ENCODE data around the gene PRKG1.

The PRKG1 gene

GRCh38 chr10:51629934-51630639, 555.8 kb downstream of the PRKG1 start:
- DNase-seq, result no peak

DNA sequence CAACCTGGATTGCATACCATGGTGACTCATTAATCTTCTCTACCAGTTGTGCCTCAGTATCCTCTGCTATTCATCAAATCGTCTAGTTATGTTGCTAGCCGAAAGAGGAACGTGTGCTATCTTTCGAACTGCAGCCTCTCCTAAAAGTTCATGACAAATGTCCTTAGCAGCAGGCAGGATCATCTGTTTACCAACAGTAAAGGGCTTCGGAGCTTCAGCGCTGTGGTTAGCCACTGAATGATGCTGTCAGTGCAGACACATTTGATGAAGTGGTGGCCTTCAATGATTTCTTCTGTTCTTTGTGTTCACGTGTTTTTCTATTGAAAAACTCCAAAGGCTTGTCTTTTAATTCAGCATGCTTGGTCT, 556.3 kb downstream of the PRKG1 start:
- DNase-seq, result no peak

DNA sequence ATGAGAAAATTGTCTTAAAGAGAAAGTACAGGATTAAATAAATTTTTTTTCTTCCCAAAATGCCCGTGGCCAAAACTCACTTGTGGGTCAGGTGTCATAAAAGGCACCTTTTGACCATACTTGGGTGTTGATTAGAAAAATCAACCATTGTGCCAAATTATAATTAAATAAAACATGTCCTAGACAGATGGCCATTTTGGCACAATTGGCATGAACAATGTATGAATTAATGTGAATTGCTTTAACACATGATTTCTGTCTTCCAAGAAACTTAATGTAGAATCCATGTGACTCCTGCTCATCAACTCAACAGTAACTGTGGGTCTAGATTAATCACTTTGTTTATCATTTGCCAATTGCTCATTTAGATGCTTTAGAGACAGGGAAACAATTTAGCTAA, 561.1 kb downstream of the PRKG1 start:
- DNase-seq, result no peak

- no peak for DNase-seq
These were observed 563.9 kb downstream of the PRKG1 start for GRCh38 chr10:51638211-51638610.

DNA sequence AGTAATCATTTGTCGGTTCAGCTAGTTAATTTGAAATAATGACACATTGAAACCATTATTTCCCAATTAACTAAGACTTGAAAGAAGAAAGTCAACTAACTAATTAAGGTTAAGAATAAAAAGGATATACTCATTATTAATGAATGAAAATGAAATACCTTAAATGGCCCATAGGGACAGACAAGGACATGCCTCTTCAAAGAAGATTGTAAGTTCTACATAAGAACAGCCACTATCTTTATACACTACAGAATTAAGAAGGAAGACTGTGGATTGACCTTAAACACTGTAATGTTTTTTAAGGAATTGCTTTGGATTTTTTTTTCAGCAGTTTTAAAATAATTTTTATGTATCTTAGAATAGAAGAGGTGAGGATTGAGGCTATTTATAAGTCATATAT, 564.5 kb downstream of the PRKG1 start:
- no peak for DNase-seq

DNA sequence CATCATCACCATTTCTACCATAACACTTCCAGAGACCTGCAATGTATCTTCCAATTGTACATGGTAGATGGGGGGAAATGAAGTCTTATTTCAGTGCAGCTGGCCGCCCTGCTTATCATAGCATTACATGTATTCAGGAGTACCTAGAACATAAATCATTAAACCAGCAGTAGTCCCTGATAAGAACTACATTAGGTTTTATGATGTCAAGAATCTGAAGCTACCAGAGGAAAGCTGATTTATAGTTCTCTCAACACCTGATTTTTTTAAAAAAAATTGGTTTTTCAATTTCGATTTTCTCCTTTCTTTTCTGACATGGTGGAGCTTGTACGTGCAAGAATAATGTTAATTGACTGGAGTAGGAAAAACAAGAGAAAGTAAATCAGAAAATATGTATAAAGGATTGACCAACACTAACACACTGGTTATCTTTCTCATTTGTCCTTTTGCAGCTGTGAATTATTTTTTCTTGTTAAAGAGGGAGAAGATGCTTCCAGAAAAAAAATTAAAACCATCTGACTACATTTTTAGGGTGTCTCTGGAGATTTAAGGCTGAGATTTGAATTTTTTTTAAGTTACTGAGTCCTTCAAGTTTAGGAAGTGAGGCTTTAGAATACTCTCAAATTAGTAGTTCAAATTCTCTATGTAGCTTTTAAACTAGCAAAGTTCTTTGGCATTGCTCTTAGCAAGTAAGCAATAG, 566.0 kb downstream of the PRKG1 start:
- no peak for DNase-seq

DNA sequence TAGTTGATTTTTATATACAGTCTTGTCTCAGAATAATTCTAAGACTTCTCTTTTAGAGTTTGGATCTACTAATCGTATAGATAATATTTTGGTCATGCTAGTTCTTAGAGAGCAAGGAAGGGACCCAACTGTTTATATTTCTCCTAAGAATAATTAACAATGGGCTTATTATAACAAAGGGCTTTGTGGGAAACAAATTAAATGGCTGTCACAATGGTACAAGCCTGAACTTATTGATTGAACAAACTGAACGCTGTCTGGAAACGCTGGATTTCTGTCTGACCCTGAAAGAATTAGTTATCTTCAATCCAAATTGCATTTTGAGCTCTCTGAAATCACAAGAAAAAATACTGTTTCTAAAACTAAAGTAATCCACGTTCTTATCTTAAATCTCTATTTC, 568.3 kb downstream of the PRKG1 start:
- no peak for DNase-seq

GRCh38 chr10:51643734-51644133, 569.4 kb downstream of the PRKG1 start:
- DNase-seq, result no peak

- no peak for DNase-seq
These were observed 574.8 kb downstream of the PRKG1 start for GRCh38 chr10:51649064-51649463.

- DNase-seq, result no peak
These were observed 576.8 kb downstream of the PRKG1 start for GRCh38 chr10:51651063-51651462.

DNA sequence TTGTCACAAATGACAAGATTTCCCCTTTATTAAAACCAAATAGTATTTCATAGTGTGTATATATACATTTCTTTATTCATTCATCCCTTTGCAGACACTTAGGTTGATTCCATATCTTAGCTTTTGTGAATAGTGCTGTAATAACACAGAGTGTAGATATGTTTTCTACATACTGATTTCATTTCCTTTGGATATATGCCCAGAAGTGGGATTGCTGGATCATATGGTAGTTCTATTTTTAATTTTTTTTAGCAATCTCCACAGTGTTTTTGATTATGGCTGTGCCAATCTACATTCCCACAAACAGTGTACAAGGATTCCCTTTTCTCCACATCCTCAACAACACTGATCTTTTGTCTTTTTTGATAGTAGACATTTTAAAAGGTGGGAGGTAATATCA, 578.7 kb downstream of the PRKG1 start:
- DNase-seq, result no peak

DNA sequence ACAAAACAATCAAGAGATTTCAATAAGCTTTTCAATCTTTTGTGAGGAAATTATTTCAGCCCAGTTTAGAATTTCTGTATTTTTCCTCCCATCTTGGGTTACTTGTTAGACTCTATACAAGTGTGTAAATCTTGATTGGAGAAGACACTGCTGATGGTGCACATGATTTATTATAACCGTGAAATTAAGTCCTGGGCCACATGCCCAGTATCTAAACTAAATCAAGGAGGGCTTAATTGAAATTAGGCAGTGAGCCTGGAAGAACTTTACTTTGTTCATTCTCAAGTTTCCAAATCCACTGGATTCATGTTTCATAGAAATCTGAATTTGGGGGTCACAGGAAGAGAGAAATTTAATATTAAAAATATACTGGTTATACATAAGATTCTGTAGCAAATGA, 580.6 kb downstream of the PRKG1 start:
- DNase-seq, result no peak

DNA sequence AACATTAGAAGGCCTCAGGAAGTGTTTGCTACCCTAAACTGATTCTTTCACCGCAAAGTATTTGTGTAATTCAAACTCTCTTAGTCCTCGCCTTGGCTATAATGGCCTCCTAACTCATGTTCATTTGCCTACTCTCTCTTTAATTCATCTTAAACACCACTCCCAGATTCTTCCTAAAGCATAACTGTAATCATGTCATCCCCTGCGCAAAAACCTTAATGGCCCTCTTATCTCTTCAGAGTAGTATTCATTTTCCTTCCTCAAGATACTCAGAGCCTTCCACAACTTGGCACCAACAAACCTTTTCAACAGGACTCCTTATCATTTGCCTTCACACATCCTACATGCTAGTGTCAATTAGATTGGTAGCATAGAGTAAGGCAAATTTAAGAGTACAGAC, 582.2 kb downstream of the PRKG1 start:
- no peak for DNase-seq

GRCh38 chr10:51658000-51658399, 583.7 kb downstream of the PRKG1 start:
- DNase-seq, result no peak

DNA sequence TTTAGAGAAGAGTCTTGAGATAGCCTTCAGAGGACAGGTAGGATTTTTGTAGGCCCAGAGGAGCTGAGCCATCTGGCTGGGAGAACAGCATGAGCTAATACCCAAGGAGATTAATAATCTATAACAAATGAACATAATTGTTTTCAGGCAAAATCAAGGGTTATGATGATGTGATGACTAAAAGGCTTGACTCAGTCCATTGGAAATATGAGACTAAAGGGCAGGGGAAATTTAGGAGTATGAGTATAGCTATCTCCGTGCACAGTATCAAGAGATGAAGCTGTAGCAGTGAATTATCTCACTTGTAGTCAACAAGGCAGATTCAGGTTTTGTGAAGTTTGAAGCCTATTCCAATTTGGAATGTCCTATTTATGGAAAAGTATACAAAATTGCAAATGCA, 585.1 kb downstream of the PRKG1 start:
- no peak for DNase-seq

DNA sequence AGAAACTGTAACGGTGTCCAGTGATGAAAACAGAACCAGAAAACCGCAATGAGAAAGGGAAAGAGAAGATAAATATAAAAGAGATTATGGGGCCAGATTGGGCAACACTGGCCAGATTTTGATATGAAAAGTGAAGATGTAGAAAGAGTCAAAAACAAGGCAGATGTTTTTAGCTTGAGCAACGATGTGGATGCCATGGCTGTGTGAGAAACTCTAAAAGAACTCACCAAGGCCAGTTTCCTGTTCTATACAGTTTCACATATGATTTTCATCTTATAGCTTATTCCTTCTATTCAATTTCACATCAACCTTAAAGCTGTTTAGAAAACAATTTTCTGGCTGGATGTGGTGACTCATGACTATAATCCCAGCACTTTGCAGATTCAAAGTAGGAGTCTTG, 588.8 kb downstream of the PRKG1 start:
- DNase-seq, result no peak

DNA sequence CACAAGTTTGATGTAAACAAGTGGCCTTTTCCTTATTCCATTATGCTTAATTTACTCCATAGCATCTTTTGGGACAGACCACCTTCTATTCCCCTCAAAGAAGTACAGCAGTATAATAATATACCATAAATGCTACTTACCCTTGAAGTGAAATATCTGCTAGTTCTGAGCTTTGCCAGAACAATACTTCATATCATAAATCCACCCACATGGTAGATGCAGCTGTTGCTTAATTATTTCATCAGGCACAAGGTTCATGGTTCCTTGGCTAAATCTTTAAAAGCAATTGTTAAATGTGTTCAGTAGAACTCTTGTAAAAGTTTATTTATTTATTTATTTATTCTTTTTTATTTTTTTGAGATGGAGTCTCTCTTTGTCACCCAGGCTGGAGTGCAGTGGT, 592.2 kb downstream of the PRKG1 start:
- no peak for DNase-seq

DNA sequence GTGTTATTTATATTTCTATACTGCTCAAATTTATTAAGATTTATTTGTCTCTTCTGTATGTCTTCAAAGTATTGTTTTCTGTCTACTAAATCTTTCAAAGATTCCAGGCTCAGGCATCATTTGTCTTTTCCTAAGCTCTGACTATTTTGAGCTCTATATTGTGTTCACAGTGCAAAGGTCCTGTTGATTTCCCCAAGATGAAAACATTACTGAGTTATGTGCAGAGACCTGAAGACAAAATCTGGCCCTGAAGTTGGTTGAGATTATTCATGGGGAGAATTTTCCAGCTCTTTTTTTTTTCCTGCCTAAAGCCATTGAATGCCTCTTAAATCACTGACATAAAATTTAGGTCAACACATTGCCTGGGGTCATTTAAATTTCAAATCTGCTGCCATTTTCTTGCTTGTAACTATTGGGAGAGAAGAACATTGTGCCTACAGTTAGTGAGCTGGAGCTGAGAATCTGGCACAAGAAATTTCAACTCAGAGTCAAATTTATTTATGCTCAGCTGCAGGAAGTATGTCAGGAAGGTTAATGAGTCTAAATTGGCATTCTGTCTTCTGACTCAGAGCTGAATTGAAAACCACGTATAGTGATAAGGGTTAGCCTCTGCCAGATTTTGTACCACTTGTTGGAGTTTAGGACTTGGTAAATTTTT, 593.5 kb downstream of the PRKG1 start:
- DNase-seq, result no peak

- no peak for DNase-seq
These were observed 594.0 kb downstream of the PRKG1 start for GRCh38 chr10:51668336-51668689.

GRCh38 chr10:51669041-51669440, 594.8 kb downstream of the PRKG1 start:
- no peak for DNase-seq

DNA sequence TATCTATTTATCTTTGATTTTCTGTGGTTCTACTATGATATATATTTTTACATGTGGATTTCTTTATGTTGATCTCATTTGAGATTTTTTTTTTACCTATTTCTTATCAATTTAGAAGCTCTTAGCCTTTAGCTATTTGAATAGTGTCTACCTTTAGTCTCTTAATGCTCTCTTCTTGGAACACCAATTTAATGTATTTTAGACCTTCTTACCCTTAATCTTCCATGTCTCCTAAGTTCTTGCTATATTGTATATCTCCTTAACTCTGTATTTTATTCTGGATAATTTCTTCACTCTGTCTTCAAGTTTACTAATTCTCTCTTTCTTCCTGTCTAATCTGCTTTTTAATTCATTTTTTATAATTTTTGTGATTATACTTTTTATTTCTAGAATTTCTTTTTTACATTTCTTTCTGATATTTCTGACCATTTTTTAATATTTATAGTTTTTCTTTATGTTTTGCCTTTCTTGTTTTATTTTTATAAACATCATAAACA, 597.8 kb downstream of the PRKG1 start:
- DNase-seq, result no peak

- no peak for DNase-seq
These were observed 600.8 kb downstream of the PRKG1 start for GRCh38 chr10:51675088-51675487.

DNA sequence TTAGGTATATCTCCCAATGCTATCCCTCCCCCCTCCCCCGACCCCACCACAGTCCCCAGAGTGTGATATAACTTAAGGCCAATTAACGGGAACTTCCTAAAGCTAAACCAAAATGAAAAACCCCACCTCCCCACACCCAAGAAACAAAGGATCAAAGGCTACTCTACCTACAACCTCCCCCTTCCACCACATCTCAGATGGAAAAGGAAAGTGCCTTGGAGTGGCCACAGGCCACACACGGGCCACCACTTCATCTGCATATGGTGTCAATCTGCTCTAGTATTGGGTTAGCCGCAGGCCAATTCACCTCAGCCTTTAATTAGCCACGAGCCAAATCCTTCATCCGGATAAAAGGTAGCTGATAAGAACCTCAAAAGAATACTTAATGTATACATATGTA, 605.6 kb downstream of the PRKG1 start:
- no peak for DNase-seq

- DNase-seq, result no peak
These were observed 608.9 kb downstream of the PRKG1 start for GRCh38 chr10:51683031-51683691.

All from activated naive CD4-positive, alpha-beta T cell treated with Interleukin-2 at 50 U/mL for 16 hours (primary cell).